Measurements from ENCODE around the gene NRP1. TPM values are rescaled to one million over a fixed set of nuclear protein-coding genes. Genes with fewer than 3 reads are reported as not detected.

The NRP1 gene
- polyA plus RNA-seq, 1 of the 3 experiments (the other 2 are of a cell fraction), result 129 TPM

GRCh38 chr10:33174674-33175434, 159.6 kb downstream of the NRP1 start:
- H3K27ac ChIP-seq (ENCODE audit: low read depth in 2 of 2, low read length in 1 of 2), result peak overlapping the region in 1 of 2 experiments; percentile 65; a peak in 2 of 4 replicates
- ChIA-PET POLR2A (no interaction called here), CTCF (no interaction called here)
- H3F3A ChIP-seq (replicated peaks; ENCODE audit: insufficient read depth), result peaks cover 38% of the 10 kb centered on the region
- no peaks in the 10 kb centered on the region for H3K9me2 ChIP-seq
- H4K20me1 ChIP-seq (ENCODE audit: insufficient read depth), result no peaks in the 10 kb centered on the region
- WGBS (ENCODE audit: low lambda C conversion rate), result 37% methylated on average over 5 of the region's 5 CpGs
- H3K27me3 ChIP-seq (ENCODE audit: insufficient read depth), result no peaks in the 10 kb centered on the region
- no peaks in the 10 kb centered on the region for H3K79me2 ChIP-seq (ENCODE audit: insufficient read depth)
- no peak overlapping the region for H3K9ac ChIP-seq
- peak overlapping the region; percentile 26; the same call in 1 of the 2 replicates for H3K4me2 ChIP-seq
- TF ChIP-seq NFIC (IDR thresholded peaks at IDR 0.05; ENCODE audit: borderline replicate concordance) (0 out of 2 replicates have a peak, but pooled peaks have one; percentile 3), IRF3 (IDR thresholded peaks at IDR 0.05; ENCODE audit: low read depth, low read length) (no peak), FOXM1 (IDR thresholded peaks at IDR 0.05; ENCODE audit: low read depth) (no peak), POLR2AphosphoS5 (IDR thresholded peaks at IDR 0.05; ENCODE audit: low read depth, low read length) (0 out of 2 replicates have a peak, but pooled peaks have one; percentile 17), SMC3 (IDR thresholded peaks at IDR 0.05; ENCODE audit: low read depth, low read length) (no peak), TCF12 (IDR thresholded peaks at IDR 0.05) (peak; percentile 25; the same call in 1 of the 2 replicates), JUND (IDR thresholded peaks at IDR 0.05) (peak; percentile 41; the same call in 1 of the 2 replicates), PBX3 (IDR thresholded peaks at IDR 0.05) (peak; percentile 16; the same call in 1 of the 2 replicates), FOSL2 (IDR thresholded peaks at IDR 0.05; ENCODE audit: borderline replicate concordance, low read depth) (peak; percentile 45; the same call in 1 of the 2 replicates)
- no peak overlapping the region for H2AFZ ChIP-seq (ENCODE audit: low read depth)
- H3K4me1 ChIP-seq (ENCODE audit: control insufficient read depth in 1 of 2, insufficient read depth in 2 of 2, low read depth in 1 of 2, low read length in 1 of 2), result peaks cover 2 to 33% of the 10 kb centered on the region in 2 experiments; a peak in 3 of 4 replicates
- no peak for DNase-seq
- H3K4me3 ChIP-seq (ENCODE audit: low read depth in 2 of 2, low read length in 1 of 2), result no peak overlapping the region
- peaks cover 15 to 29% of the 10 kb centered on the region in 2 experiments for H3K36me3 ChIP-seq (replicated peaks in 1 of 2; ENCODE audit: control insufficient read depth in 1 of 2, insufficient read depth in 2 of 2, low read length in 1 of 2)
- no peaks in the 10 kb centered on the region for H3K9me3 ChIP-seq

GRCh38 chr10:33165911-33166310, 168.6 kb downstream of the NRP1 start:
- H3K4me3 ChIP-seq (ENCODE audit: low read depth in 2 of 2, low read length in 1 of 2), result no peak overlapping the region
- no peaks in the 10 kb centered on the region for H3K79me2 ChIP-seq (ENCODE audit: insufficient read depth)
- no peaks in the 10 kb centered on the region for H3K9me3 ChIP-seq
- H3K27ac ChIP-seq (ENCODE audit: low read depth in 2 of 2, low read length in 1 of 2), result no peak overlapping the region
- H2AFZ ChIP-seq (ENCODE audit: low read depth), result no peak overlapping the region; the same call in 1 of the 2 replicates
- no peak overlapping the region for H3K4me2 ChIP-seq
- H3K36me3 ChIP-seq (replicated peaks in 1 of 2; ENCODE audit: control insufficient read depth in 1 of 2, insufficient read depth in 2 of 2, low read length in 1 of 2), result no peaks in the 10 kb centered on the region
- no peak overlapping the region for H3K9ac ChIP-seq
- ChIA-PET POLR2A (interaction anchor here (0.6 kb wide), 1 partner anchor 954 kb away, joined by 3 read pairs; no protein-coding TSS in a partner anchor), CTCF (interaction anchor here (1.2 kb wide), 1 partner anchor 49 kb away, joined by 5 read pairs; no protein-coding TSS in a partner anchor)
- H3F3A ChIP-seq (replicated peaks; ENCODE audit: insufficient read depth), result peaks cover 7% of the 10 kb centered on the region
- no peaks in the 10 kb centered on the region for H3K9me2 ChIP-seq
- peaks cover 0 to 16% of the 10 kb centered on the region in 2 experiments; a peak in 2 of 4 replicates for H3K4me1 ChIP-seq (ENCODE audit: control insufficient read depth in 1 of 2, insufficient read depth in 2 of 2, low read depth in 1 of 2, low read length in 1 of 2)
- DNase-seq, result no peak
- H4K20me1 ChIP-seq (ENCODE audit: insufficient read depth), result no peaks in the 10 kb centered on the region
- 85% methylated on average over 3 of the region's 3 CpGs for WGBS (ENCODE audit: low lambda C conversion rate)
- no peaks in the 10 kb centered on the region for H3K27me3 ChIP-seq (ENCODE audit: insufficient read depth)
- TF ChIP-seq SIN3A (IDR thresholded peaks at IDR 0.05; ENCODE audit: borderline replicate concordance, low read depth, low read length) (no peak), POLR2AphosphoS5 (IDR thresholded peaks at IDR 0.05; ENCODE audit: low read depth, low read length) (no peak), EP300 (IDR thresholded peaks at IDR 0.05; ENCODE audit: borderline replicate concordance in 1 of 2, low read depth in 1 of 2, low read length in 1 of 2) (no peak), PBX3 (IDR thresholded peaks at IDR 0.05) (no peak), RCOR1 (IDR thresholded peaks at IDR 0.05; ENCODE audit: low read length) (no peak), REST (IDR thresholded peaks at IDR 0.05; ENCODE audit: low read depth, low read length) (no peak), CTCF (IDR thresholded peaks at IDR 0.05) (no peak), RXRA (IDR thresholded peaks at IDR 0.05; ENCODE audit: borderline replicate concordance, low read depth) (no peak), RAD21 (IDR thresholded peaks at IDR 0.05; ENCODE audit: low read length) (no peak), FOXJ3 (CRISPR knock-in tag; IDR thresholded peaks at IDR 0.05) (no peak), ELF1 (IDR thresholded peaks at IDR 0.05) (no peak)

Data from SK-N-SH (cell line).